ENCODE measurements around the gene SELENOP. TPM values are rescaled to one million over a fixed set of nuclear protein-coding genes. Genes with fewer than 3 reads are reported as not detected.

SELENOP gene
- polyA plus RNA-seq, 1 donor = 433 TPM

Other genes starting within 250 kb of the SELENOP start
- gene CCDC152, start 55.1 kb downstream of the SELENOP start, polyA plus RNA-seq (ENCODE audit: insufficient read length) = 16.1 TPM
- gene ANXA2R, start 228.4 kb upstream of the SELENOP start, polyA plus RNA-seq (ENCODE audit: insufficient read length) = 1.4 TPM

Data from left kidney (tissue), 1 donor.